ENCODE measurements around the gene KIAA1549. TPM values are rescaled to one million over a fixed set of nuclear protein-coding genes. Genes with fewer than 3 reads are reported as not detected.

The KIAA1549 gene
- total and polyA plus RNA-seq, 4 donors, result 0.13 to 0.89 (median 0.42) TPM

GRCh38 chr7:138871065-138871813 lies 110.0 kb downstream of the KIAA1549 start:
- H3K27ac ChIP-seq (ENCODE audit: low read depth in 1 of 2, low read length in 2 of 2), result no peak overlapping the region
- TF ChIP-seq FOXA2 (IDR thresholded peaks at IDR 0.05) (no peak), TAF1 (conservative IDR thresholded peaks at IDR 0.05) (no peak), ZBTB33 (IDR thresholded peaks at IDR 0.05) (no peak), NR2F2 (IDR thresholded peaks at IDR 0.05) (no peak), RAD21 (IDR thresholded peaks at IDR 0.05) (no peak), HNF4A (conservative IDR thresholded peaks at IDR 0.05) (no peak), YY1 (IDR thresholded peaks at IDR 0.05) (no peak), JUND (IDR thresholded peaks at IDR 0.05) (no peak), EGR1 (IDR thresholded peaks at IDR 0.05; ENCODE audit: low read depth in 2 of 2) (no peak)
- TF ChIP-seq, protein P1, sequence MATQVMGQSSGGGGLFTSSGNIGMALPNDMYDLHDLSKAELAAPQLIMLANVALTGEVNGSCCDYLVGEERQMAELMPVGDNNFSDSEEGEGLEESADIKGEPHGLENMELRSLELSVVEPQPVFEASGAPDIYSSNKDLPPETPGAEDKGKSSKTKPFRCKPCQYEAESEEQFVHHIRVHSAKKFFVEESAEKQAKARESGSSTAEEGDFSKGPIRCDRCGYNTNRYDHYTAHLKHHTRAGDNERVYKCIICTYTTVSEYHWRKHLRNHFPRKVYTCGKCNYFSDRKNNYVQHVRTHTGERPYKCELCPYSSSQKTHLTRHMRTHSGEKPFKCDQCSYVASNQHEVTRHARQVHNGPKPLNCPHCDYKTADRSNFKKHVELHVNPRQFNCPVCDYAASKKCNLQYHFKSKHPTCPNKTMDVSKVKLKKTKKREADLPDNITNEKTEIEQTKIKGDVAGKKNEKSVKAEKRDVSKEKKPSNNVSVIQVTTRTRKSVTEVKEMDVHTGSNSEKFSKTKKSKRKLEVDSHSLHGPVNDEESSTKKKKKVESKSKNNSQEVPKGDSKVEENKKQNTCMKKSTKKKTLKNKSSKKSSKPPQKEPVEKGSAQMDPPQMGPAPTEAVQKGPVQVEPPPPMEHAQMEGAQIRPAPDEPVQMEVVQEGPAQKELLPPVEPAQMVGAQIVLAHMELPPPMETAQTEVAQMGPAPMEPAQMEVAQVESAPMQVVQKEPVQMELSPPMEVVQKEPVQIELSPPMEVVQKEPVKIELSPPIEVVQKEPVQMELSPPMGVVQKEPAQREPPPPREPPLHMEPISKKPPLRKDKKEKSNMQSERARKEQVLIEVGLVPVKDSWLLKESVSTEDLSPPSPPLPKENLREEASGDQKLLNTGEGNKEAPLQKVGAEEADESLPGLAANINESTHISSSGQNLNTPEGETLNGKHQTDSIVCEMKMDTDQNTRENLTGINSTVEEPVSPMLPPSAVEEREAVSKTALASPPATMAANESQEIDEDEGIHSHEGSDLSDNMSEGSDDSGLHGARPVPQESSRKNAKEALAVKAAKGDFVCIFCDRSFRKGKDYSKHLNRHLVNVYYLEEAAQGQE (IDR thresholded peaks at IDR 0.05), result no peak
- TF ChIP-seq, protein P2, sequence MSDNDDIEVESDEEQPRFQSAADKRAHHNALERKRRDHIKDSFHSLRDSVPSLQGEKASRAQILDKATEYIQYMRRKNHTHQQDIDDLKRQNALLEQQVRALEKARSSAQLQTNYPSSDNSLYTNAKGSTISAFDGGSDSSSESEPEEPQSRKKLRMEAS (IDR thresholded peaks at IDR 0.05), result no peak
- 96% methylated on average over 21 of the region's 21 CpGs for WGBS
- H3K27me3 ChIP-seq (ENCODE audit: control insufficient read depth in 4 of 4, insufficient read depth in 4 of 4, low read length in 3 of 4), result no peaks in the 10 kb centered on the region
- DNase-seq (ENCODE audit: low spot score), result no peak
- H3K4me3 ChIP-seq (ENCODE audit: low read depth in 1 of 3, low read length in 3 of 3), result no peak overlapping the region
- H3K9ac ChIP-seq (ENCODE audit: low read depth in 1 of 2, low read length in 2 of 2), result no peak overlapping the region
- no peaks in the 10 kb centered on the region for H3K4me1 ChIP-seq (ENCODE audit: control insufficient read depth in 4 of 4, insufficient read depth in 4 of 4, low read length in 3 of 4)
- H3K36me3 ChIP-seq (ENCODE audit: control insufficient read depth in 4 of 4, insufficient read depth in 3 of 4, low read depth in 1 of 4, low read length in 3 of 4), result no peaks in the 10 kb centered on the region
- no peaks in the 10 kb centered on the region for H3K9me3 ChIP-seq (ENCODE audit: control insufficient read depth in 4 of 4, low read length in 3 of 4)

GRCh38 chr7:138869353-138869752 lies 111.8 kb downstream of the KIAA1549 start:
- Histone ChIP-seq H3K4me3 (ENCODE audit: low read depth in 1 of 3, low read length in 3 of 3) (no peak overlapping the region), H3K4me1 (ENCODE audit: control insufficient read depth in 4 of 4, insufficient read depth in 4 of 4, low read length in 3 of 4) (no peaks in the 10 kb centered on the region), H3K27ac (ENCODE audit: low read depth in 1 of 2, low read length in 2 of 2) (no peak overlapping the region), H3K36me3 (ENCODE audit: control insufficient read depth in 4 of 4, insufficient read depth in 3 of 4, low read depth in 1 of 4, low read length in 3 of 4) (no peaks in the 10 kb centered on the region), H3K9ac (ENCODE audit: low read depth in 1 of 2, low read length in 2 of 2) (no peak overlapping the region), H3K27me3 (ENCODE audit: control insufficient read depth in 4 of 4, insufficient read depth in 4 of 4, low read length in 3 of 4) (no peaks in the 10 kb centered on the region), H3K9me3 (ENCODE audit: control insufficient read depth in 4 of 4, low read length in 3 of 4) (no peaks in the 10 kb centered on the region)
- WGBS, result 97% methylated on average over 30 of the region's 30 CpGs
- no peak for DNase-seq (ENCODE audit: low spot score)
- TF ChIP-seq, protein P1 (IDR thresholded peaks at IDR 0.05), result no peak
- TF ChIP-seq RXRA (IDR thresholded peaks at IDR 0.05), result no peak
- no peak for TF ChIP-seq NR2F2 (IDR thresholded peaks at IDR 0.05)
- no peak for TF ChIP-seq FOXA1 (IDR thresholded peaks at IDR 0.05)
